Right lobe of liver (tissue), 6 donors: Measurements from ENCODE around the gene CTPS2. TPM values are rescaled to one million over a fixed set of nuclear protein-coding genes. Genes with fewer than 3 reads are reported as not detected.
A peak's percentile ranks its signal among the peaks of the same experiment; 100 is the strongest.
"Not testable (repeated sequence)": the region's sequence is repeated elsewhere in the genome, so short reads cannot be mapped to it uniquely, and the experiment has no call there.

ENCODE experiments used
- ATAC-seq, 4 donors: fragments of 200-7000 bp; cut with Tn5 transposase; one replicate each; pipeline ENCODE4 v1.9.1; 2020; ENCODE audit warnings: mild to moderate bottlenecking in 4 of 4, moderate library complexity in 4 of 4
- DNase-seq, 3 donors: peaks; one replicate each; pipeline ENCODE4 v3.0.0-alpha.2; 2020
- H3K27ac ChIP-seq, 3 donors: fragments of 200-600 bp; one replicate each; pipeline ENCODE4 v1.8.0; 2022
- H3K27me3 ChIP-seq, 2 donors: fragments of 200-600 bp; one replicate each; pipeline ENCODE4 v1.8.0; 2022
- H3K36me3 ChIP-seq, 4 donors: fragments of 200-600 bp; sonication (generic) in 1 of 4; one replicate each; pipeline versions ENCODE4 v1.5.1 to v1.8.0; 2017 to 2022; ENCODE audit warnings: control low read depth in 1 of 4
- H3K4me1 ChIP-seq, 4 donors: fragments of 200-600 bp; sonication (generic) in 1 of 4; one replicate each; pipeline versions ENCODE4 v1.5.1 to v1.8.0; 2017 to 2022; ENCODE audit warnings: control low read depth in 1 of 4
- H3K4me3 ChIP-seq, 3 donors: fragments of 200-600 bp; one replicate each; pipeline ENCODE4 v1.8.0; 2022
- H3K9me3 ChIP-seq, 4 donors: fragments of 200-600 bp; sonication (generic) in 1 of 4; one replicate each; pipeline versions ENCODE4 v1.5.1 to v1.8.0; 2017 to 2022; ENCODE audit warnings: control low read depth in 1 of 4
- POLR2A ChIP-seq: fragments of 450-650 bp; IDR thresholded peaks from one replicate; pipeline ENCODE4 v1.6.1; 2017; ENCODE audit warnings: antibody characterized with exemption, mild to moderate bottlenecking
- WGBS: methylation state at CpG from one replicate; pipeline ENCODE4 v1.1.6; 2018; ENCODE audit warnings: low coverage, low lambda C conversion rate; ENCODE audit not compliant: insufficient coverage; ENCODE audit errors: missing lambda C conversion rate; 5-methylcytosine and 5-hydroxymethylcytosine counted together
- intact Hi-C, 2 donors: fragments of 100-400 bp; cut with DNase I; formaldehyde crosslinking; loops; one replicate each; pipeline versions ENCODE4 v1.11.2 to v1.14.1; 2022
- long read RNA-seq: library from polyadenylated mRNA; unstranded; transcript quantifications from one replicate; pipeline ENCODE4 v2.0.0, GENCODE V29; 2019
- total RNA-seq, 6 experiments: library from RNA; depleted of rRNA in 2 of 6; stranded (reverse); fragments of >200 nt in 2 of 6; fragmentation: NEBNext Ultra II Directional in 3 of 6; extraction: Animal tissue kit (Norgen Biotek cat#: 25700) in 3 of 6; gene quantifications; one replicate each; pipeline versions ENCODE4 v1.1.0 to v1.2.4, GENCODE V29; 2016 to 2023
- TF ChIP-seq, protein P1 (sequence below), 4 donors: fragments of 200-600 bp in 3 of 4; fragments of 450-650 bp in 1 of 4; IDR thresholded peaks; one replicate each; pipeline versions ENCODE4 v1.5.1 to v1.8.0; 2016 to 2022; ENCODE audit warnings: antibody characterized with exemption in 4 of 4, mild to moderate bottlenecking in 2 of 4
- donor health status: DM: no; HTN: yes; CAD: no.
- donor health status: DM: no; HTN: no; CAD: no.
- donor health status: DM: no; HTN: no; CAD: no.
- donor health status: DM: no; HTN: yes; CAD: no.
- donor health status: DM: no; HTN: yes; CAD: no.

The CTPS2 gene, protein sequence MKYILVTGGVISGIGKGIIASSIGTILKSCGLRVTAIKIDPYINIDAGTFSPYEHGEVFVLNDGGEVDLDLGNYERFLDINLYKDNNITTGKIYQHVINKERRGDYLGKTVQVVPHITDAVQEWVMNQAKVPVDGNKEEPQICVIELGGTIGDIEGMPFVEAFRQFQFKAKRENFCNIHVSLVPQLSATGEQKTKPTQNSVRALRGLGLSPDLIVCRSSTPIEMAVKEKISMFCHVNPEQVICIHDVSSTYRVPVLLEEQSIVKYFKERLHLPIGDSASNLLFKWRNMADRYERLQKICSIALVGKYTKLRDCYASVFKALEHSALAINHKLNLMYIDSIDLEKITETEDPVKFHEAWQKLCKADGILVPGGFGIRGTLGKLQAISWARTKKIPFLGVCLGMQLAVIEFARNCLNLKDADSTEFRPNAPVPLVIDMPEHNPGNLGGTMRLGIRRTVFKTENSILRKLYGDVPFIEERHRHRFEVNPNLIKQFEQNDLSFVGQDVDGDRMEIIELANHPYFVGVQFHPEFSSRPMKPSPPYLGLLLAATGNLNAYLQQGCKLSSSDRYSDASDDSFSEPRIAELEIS
- 10 to 100 TPM in 1 of 6 experiments, 1 to 10 TPM in 5; 5.0 to 10.3 (median 8.8) TPM for total RNA-seq
- long read RNA-seq = 0 reads

GRCh38 chrX:16712548-16713155 is at the start of gene CTPS2:
Gene CTPS2, minus strand, starts transcription at chrX:16712669. Its CDS starts 9,767 bp downstream, at chrX:16702902.
- H3K27me3 ChIP-seq = no peaks in the 10 kb centered on the region
- no peaks in the 10 kb centered on the region for H3K36me3 ChIP-seq
- H3K27ac ChIP-seq = peak within 1 kb of the TSS; percentile 73 to 92 (median 86)
- no peaks in the 10 kb centered on the region for H3K4me1 ChIP-seq
- intact Hi-C loops = no loop called here
- peak; percentile 88 to 96 (median 92) for ATAC-seq
- DNase-seq = peak; percentile 70 to 81 (median 73)
- H3K9me3 ChIP-seq = no peaks in the 10 kb centered on the region
- TF ChIP-seq, protein P1, sequence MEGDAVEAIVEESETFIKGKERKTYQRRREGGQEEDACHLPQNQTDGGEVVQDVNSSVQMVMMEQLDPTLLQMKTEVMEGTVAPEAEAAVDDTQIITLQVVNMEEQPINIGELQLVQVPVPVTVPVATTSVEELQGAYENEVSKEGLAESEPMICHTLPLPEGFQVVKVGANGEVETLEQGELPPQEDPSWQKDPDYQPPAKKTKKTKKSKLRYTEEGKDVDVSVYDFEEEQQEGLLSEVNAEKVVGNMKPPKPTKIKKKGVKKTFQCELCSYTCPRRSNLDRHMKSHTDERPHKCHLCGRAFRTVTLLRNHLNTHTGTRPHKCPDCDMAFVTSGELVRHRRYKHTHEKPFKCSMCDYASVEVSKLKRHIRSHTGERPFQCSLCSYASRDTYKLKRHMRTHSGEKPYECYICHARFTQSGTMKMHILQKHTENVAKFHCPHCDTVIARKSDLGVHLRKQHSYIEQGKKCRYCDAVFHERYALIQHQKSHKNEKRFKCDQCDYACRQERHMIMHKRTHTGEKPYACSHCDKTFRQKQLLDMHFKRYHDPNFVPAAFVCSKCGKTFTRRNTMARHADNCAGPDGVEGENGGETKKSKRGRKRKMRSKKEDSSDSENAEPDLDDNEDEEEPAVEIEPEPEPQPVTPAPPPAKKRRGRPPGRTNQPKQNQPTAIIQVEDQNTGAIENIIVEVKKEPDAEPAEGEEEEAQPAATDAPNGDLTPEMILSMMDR (IDR thresholded peaks at IDR 0.05) = no peak
- TF ChIP-seq POLR2A = peak; percentile 69
- H3K4me3 ChIP-seq = peak within 1 kb of the TSS; percentile 62 to 69 (median 66)
- 20% methylated on average over 13 of the region's 30 CpGs for WGBS

DNA sequence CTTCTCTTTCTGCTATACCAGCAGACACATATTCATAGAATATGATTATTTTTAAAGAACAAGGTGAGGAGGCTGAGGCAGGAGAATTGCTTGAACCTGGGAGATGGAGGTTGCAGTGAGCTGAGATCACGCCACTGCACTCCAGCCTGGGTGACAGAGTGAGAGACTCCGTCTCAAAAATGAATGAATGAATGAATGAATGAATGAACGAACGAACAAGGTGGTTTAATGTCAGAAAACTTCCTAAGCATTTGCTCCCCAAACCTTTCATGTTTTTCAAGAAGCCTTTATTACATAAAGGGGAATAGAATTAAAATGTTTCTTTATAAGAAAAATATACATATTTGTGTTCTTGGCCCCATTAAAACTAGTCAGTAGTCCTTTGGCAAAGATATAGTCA is 49.0 kb upstream of the CTPS2 start:
- H3K4me1 ChIP-seq, ATAC-seq, H3K27ac ChIP-seq, H3K27me3 ChIP-seq, DNase-seq, intact Hi-C loops, H3K9me3 ChIP-seq, H3K4me3 ChIP-seq: not testable (repeated sequence)
- H3K36me3 ChIP-seq = peaks cover 3 to 44% (median 16%) of the 10 kb centered on the region in 4 donors
- 84% methylated on average over 4 of the region's 4 CpGs for WGBS

DNA sequence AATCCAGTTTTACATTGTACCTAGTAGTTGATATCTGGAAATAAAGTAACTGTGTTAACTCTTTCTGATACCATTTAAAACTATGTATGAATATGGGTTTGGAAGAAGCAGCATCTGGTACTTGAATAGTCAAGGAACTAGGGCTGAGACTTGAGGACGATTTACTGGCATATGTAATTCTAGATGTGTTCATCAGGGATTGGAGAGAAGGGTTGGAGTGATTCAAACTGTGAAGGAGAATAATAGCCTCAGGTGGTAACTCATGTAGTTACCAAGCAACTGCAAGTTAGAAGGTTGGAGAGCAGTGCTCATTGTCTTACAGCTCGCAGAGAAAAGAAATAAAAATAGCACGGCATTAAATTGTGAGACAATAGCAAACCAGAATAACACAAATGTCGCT is 44.3 kb upstream of the CTPS2 start:
- intact Hi-C loops = no loop called here
- H3K9me3 ChIP-seq = no peaks in the 10 kb centered on the region
- H3K36me3 ChIP-seq = peaks cover 3 to 55% (median 16%) of the 10 kb centered on the region in 4 donors
- WGBS = 91% methylated on average over 4 of the region's 4 CpGs
- ATAC-seq (no peak), DNase-seq (no peak)
- H3K4me3 ChIP-seq = no peak overlapping the region
- H3K27me3 ChIP-seq = no peaks in the 10 kb centered on the region
- no peaks in the 10 kb centered on the region for H3K4me1 ChIP-seq
- TF ChIP-seq POLR2A = no peak
- TF ChIP-seq, protein P1 (IDR thresholded peaks at IDR 0.05) = no peak
- no peak overlapping the region for H3K27ac ChIP-seq

GRCh38 chrX:16754019-16754418 is 41.5 kb upstream of the CTPS2 start:
- ATAC-seq = no peak
- H3K36me3 ChIP-seq = peaks cover 3 to 41% (median 7%) of the 10 kb centered on the region in 4 donors
- WGBS = 100% methylated on average over 1 of the region's 2 CpGs

More at GRCh38 chrX:16754019-16754418, 41.5 kb upstream of the CTPS2 start:
- TF ChIP-seq, protein P1 (IDR thresholded peaks at IDR 0.05) = no peak
- TF ChIP-seq POLR2A = no peak
- Histone ChIP-seq H3K27ac (no peak overlapping the region), H3K4me1 (no peaks in the 10 kb centered on the region), H3K4me3 (no peak overlapping the region), H3K27me3 (no peaks in the 10 kb centered on the region), H3K9me3 (no peaks in the 10 kb centered on the region)
- intact Hi-C loops = no loop called here
- DNase-seq = no peak
